ENCODE measurements around the gene NPM3.

Gene NPM3

GRCh38 chr10:101768791-101769170 is 14.5 kb downstream of the NPM3 start:
- no peak for TF ChIP-seq CTCF (IDR thresholded peaks at IDR 0.05; ENCODE audit: low read depth, low read length)
- Histone ChIP-seq H3K4me1 (no peaks in the 10 kb centered on the region), H3K27me3 (peaks cover 4% of the 10 kb centered on the region; the same call in 1 of the 2 replicates), H3K9me3 (no peaks in the 10 kb centered on the region), H3K4me3 (ENCODE audit: low read depth, low read length) (no peak overlapping the region), H3K36me3 (no peaks in the 10 kb centered on the region)
- no peak for DNase-seq

GRCh38 chr10:101767966-101768790 is 15.1 kb downstream of the NPM3 start:
- Histone ChIP-seq H3K4me3 (ENCODE audit: low read depth, low read length) (no peak overlapping the region), H3K4me1 (no peaks in the 10 kb centered on the region), H3K27me3 (peaks cover 4% of the 10 kb centered on the region; the same call in 1 of the 2 replicates), H3K36me3 (no peaks in the 10 kb centered on the region), H3K9me3 (no peaks in the 10 kb centered on the region)
- no peak for DNase-seq
- no peak for TF ChIP-seq CTCF (IDR thresholded peaks at IDR 0.05; ENCODE audit: low read depth, low read length)

GRCh38 chr10:101767600-101767945 is 15.7 kb downstream of the NPM3 start:
- H3K4me1 ChIP-seq, result no peaks in the 10 kb centered on the region
- H3K9me3 ChIP-seq, result no peaks in the 10 kb centered on the region
- H3K27me3 ChIP-seq, result peaks cover 1% of the 10 kb centered on the region; the same call in 1 of the 2 replicates
- no peak for TF ChIP-seq CTCF (IDR thresholded peaks at IDR 0.05; ENCODE audit: low read depth, low read length)
- H3K36me3 ChIP-seq, result no peaks in the 10 kb centered on the region
- DNase-seq, result no peak
- no peak overlapping the region for H3K4me3 ChIP-seq (ENCODE audit: low read depth, low read length)

- no peak for TF ChIP-seq CTCF (IDR thresholded peaks at IDR 0.05; ENCODE audit: low read depth, low read length)
- Histone ChIP-seq H3K4me3 (ENCODE audit: low read depth, low read length) (no peak overlapping the region), H3K36me3 (no peaks in the 10 kb centered on the region), H3K4me1 (no peaks in the 10 kb centered on the region), H3K9me3 (no peaks in the 10 kb centered on the region), H3K27me3 (no peaks in the 10 kb centered on the region)
- no peak for DNase-seq
Observed at GRCh38 chr10:101766753-101767599, 16.3 kb downstream of the NPM3 start.

- H3K9me3 ChIP-seq, result no peaks in the 10 kb centered on the region
- TF ChIP-seq CTCF (IDR thresholded peaks at IDR 0.05; ENCODE audit: low read depth, low read length), result no peak
- H3K36me3 ChIP-seq, result no peaks in the 10 kb centered on the region
- DNase-seq, result no peak
- no peak overlapping the region for H3K4me3 ChIP-seq (ENCODE audit: low read depth, low read length)
- no peaks in the 10 kb centered on the region for H3K4me1 ChIP-seq
- H3K27me3 ChIP-seq, result no peaks in the 10 kb centered on the region
Observed at GRCh38 chr10:101766306-101766705, 16.9 kb downstream of the NPM3 start.

Measured in BE2C (cell line).